GM10847 (cell line): ENCODE measurements around the gene MEF2A.

Experiments
- POLR2A ChIP-seq: IDR thresholded peaks from 2 replicates; pipeline ENCODE4 v1.6.1; 2011; ENCODE audit not compliant: insufficient read length; ENCODE audit errors: extremely low read depth

The MEF2A gene

GRCh38 chr15:99565299-99566156 is at the start of gene MEF2A:
MEF2A (plus strand) TSS chr15:99565984; CDS start chr15:99633120, 67,136 bp downstream.
- TF ChIP-seq POLR2A = peak; percentile 89

- no peak for TF ChIP-seq POLR2A
Measured at GRCh38 chr15:99518191-99518590, 47.6 kb upstream of the MEF2A start.

GRCh38 chr15:99522288-99522687 is 43.5 kb upstream of the MEF2A start:
- TF ChIP-seq POLR2A = no peak

GRCh38 chr15:99526176-99526575 is 39.6 kb upstream of the MEF2A start:
- TF ChIP-seq POLR2A = no peak

GRCh38 chr15:99526671-99527070 is 39.1 kb upstream of the MEF2A start:
- no peak for TF ChIP-seq POLR2A

GRCh38 chr15:99536422-99537040 is 29.3 kb upstream of the MEF2A start:
- TF ChIP-seq POLR2A = no peak

GRCh38 chr15:99537344-99537743 is 28.4 kb upstream of the MEF2A start:
- TF ChIP-seq POLR2A = no peak

- TF ChIP-seq POLR2A = no peak
Measured at GRCh38 chr15:99538261-99538660, 27.5 kb upstream of the MEF2A start.

GRCh38 chr15:99542828-99543227 is 23.0 kb upstream of the MEF2A start:
- TF ChIP-seq POLR2A = no peak

GRCh38 chr15:99545605-99546004 is 20.2 kb upstream of the MEF2A start:
- TF ChIP-seq POLR2A = no peak

- TF ChIP-seq POLR2A = no peak
Measured at GRCh38 chr15:99546441-99547100, 19.2 kb upstream of the MEF2A start.

- TF ChIP-seq POLR2A = no peak
Measured at GRCh38 chr15:99547517-99547916, 18.3 kb upstream of the MEF2A start.

- no peak for TF ChIP-seq POLR2A
Measured at GRCh38 chr15:99550077-99550476, 15.7 kb upstream of the MEF2A start.

GRCh38 chr15:99552111-99552510 is 13.7 kb upstream of the MEF2A start:
- no peak for TF ChIP-seq POLR2A

GRCh38 chr15:99554880-99555488 is 10.8 kb upstream of the MEF2A start:
- TF ChIP-seq POLR2A = no peak
